CD4-positive, alpha-beta T cell (primary cell): ENCODE measurements around the gene PPP1R15A. TPM values are rescaled to one million over a fixed set of nuclear protein-coding genes. Genes with fewer than 3 reads are reported as not detected.

Experiments
- ATAC-seq: fragments of 200-7000 bp; cut with Tn5 transposase; one replicate; pipeline ENCODE4 v1.10.0; 2022; ENCODE audit warnings: mild to moderate bottlenecking; ENCODE audit not compliant: poor library complexity
- CTCF ChIA-PET: fragments of 350-600 bp; sonication (Branson Sonifier 250); formaldehyde crosslinking; loops from one replicate; lab custom pipeline; 2021; ENCODE audit warnings: antibody characterized with exemption, inconsistent platforms; lab: Charles Lee
- POLR2A ChIA-PET: fragments of 350-600 bp; sonication (Branson Sonifier 250); formaldehyde crosslinking; loops from one replicate; lab custom pipeline; 2021; ENCODE audit warnings: antibody characterized with exemption, inconsistent platforms; lab: Charles Lee
- DNase-seq, 14 experiments: peaks; one replicate each; pipeline ENCODE4 v3.0.0-alpha.2; 2013 to 2020; ENCODE audit warnings: mixed read lengths in 2 of 14
- H3K27ac ChIP-seq, 2 donors: one replicate each; pipeline versions ENCODE4 v1.5.1 to v1.7.0; 2013; ENCODE audit warnings: low read length in 2 of 2, low read depth in 1 of 2, mild to moderate bottlenecking in 1 of 2
- H3K27me3 ChIP-seq, 2 experiments: 1 replicate in 1 of 2; 2 replicates in 1 of 2; pipeline versions ENCODE4 v1.6.1 to v1.7.0; 2013; ENCODE audit warnings: low read length in 2 of 2, control low read depth in 1 of 2, mild to moderate bottlenecking in 1 of 2, moderate library complexity in 1 of 2; ENCODE audit not compliant: insufficient read depth in 2 of 2, control insufficient read depth in 1 of 2
- H3K36me3 ChIP-seq: one replicate; pipeline ENCODE4 v1.6.1; 2013; ENCODE audit warnings: low read length, control low read depth; ENCODE audit not compliant: insufficient read depth
- H3K4me1 ChIP-seq: one replicate; pipeline ENCODE4 v1.6.1; 2013; ENCODE audit warnings: low read length, control low read depth; ENCODE audit not compliant: insufficient read depth
- H3K4me3 ChIP-seq: one replicate; pipeline ENCODE4 v1.5.1; 2013; ENCODE audit warnings: mild to moderate bottlenecking, low read length, moderate library complexity
- H3K9me3 ChIP-seq, 2 experiments: 1 replicate in 1 of 2; 2 replicates in 1 of 2; pipeline versions ENCODE4 v1.6.1 to v1.7.0; 2013; ENCODE audit warnings: low read length in 2 of 2, mild to moderate bottlenecking in 2 of 2, control low read depth in 1 of 2, moderate library complexity in 1 of 2; ENCODE audit not compliant: control insufficient read depth in 1 of 2, insufficient read depth in 1 of 2
- H3K27ac Mint-ChIP-seq: one replicate; pipeline ENCODE4 v1.8.0; 2020; ENCODE audit warnings: mixed read lengths
- H3K27me3 Mint-ChIP-seq: one replicate; pipeline ENCODE4 v1.8.0; 2021; ENCODE audit warnings: mixed read lengths
- H3K36me3 Mint-ChIP-seq: one replicate; pipeline ENCODE4 v1.8.0; 2021; ENCODE audit warnings: low read depth, mixed read lengths
- H3K4me1 Mint-ChIP-seq: one replicate; pipeline ENCODE4 v1.8.0; 2021; ENCODE audit warnings: low read depth, mixed read lengths
- H3K4me3 Mint-ChIP-seq: one replicate; pipeline ENCODE4 v1.8.0; 2020; ENCODE audit warnings: mild to moderate bottlenecking, mixed read lengths
- H3K9me3 Mint-ChIP-seq: one replicate; pipeline ENCODE4 v1.8.0; 2020; ENCODE audit warnings: mixed read lengths
- intact Hi-C, 2 experiments: fragments of 100-400 bp; cut with DNase I in 1 of 2; cut with micrococcal nuclease in 1 of 2; formaldehyde crosslinking; loops; one replicate each; pipeline versions ENCODE4 v1.15.1 to v1.9.0; 2023 to 2025; cut with DNase I, micrococcal nuclease
- total RNA-seq, 174 experiments: library from RNA in 2 of 174; stranded (reverse) in 2 of 174; gene quantifications; one replicate each; pipeline ENCODE4 v1.2.3 and lab custom pipeline; 2021 to 2026
- TF ChIP-seq, protein P1 (sequence below): fragments of 200-600 bp; IDR thresholded peaks from one replicate; pipeline ENCODE4 v1.8.0; 2022; ENCODE audit warnings: antibody characterized with exemption, mild to moderate bottlenecking

PPP1R15A gene
- total RNA-seq, 2 experiments from 2014 or later = 569 to 584 TPM

- Histone ChIP-seq H3K27me3 (peaks cover 0 to 6% of the 10 kb centered on the region in 2 experiments), H3K27ac (no peak overlapping the region), H3K4me1 (peaks cover 23% of the 10 kb centered on the region), H3K9me3 (no peaks in the 10 kb centered on the region), H3K4me3 (no peak overlapping the region), H3K36me3 (no peaks in the 10 kb centered on the region)
- Mint-ChIP-seq H3K27ac (no peak overlapping the region), H3K36me3 (no peaks in the 10 kb centered on the region), H3K27me3 (peaks cover 13% of the 10 kb centered on the region), H3K9me3 (no peaks in the 10 kb centered on the region), H3K4me1 (peaks cover 22% of the 10 kb centered on the region), H3K4me3 (peak overlapping the region; percentile 71)
- CTCF ChIA-PET = no interaction called here
- TF ChIP-seq, protein P1, sequence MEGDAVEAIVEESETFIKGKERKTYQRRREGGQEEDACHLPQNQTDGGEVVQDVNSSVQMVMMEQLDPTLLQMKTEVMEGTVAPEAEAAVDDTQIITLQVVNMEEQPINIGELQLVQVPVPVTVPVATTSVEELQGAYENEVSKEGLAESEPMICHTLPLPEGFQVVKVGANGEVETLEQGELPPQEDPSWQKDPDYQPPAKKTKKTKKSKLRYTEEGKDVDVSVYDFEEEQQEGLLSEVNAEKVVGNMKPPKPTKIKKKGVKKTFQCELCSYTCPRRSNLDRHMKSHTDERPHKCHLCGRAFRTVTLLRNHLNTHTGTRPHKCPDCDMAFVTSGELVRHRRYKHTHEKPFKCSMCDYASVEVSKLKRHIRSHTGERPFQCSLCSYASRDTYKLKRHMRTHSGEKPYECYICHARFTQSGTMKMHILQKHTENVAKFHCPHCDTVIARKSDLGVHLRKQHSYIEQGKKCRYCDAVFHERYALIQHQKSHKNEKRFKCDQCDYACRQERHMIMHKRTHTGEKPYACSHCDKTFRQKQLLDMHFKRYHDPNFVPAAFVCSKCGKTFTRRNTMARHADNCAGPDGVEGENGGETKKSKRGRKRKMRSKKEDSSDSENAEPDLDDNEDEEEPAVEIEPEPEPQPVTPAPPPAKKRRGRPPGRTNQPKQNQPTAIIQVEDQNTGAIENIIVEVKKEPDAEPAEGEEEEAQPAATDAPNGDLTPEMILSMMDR = no peak
- intact Hi-C loops = no loop called here
- POLR2A ChIA-PET = no interaction called here
- ATAC-seq (no peak), DNase-seq (no peak)
Measured at GRCh38 chr19:48833977-48834376, 38.2 kb upstream of the PPP1R15A start.

- Mint-ChIP-seq H3K4me3 (peak overlapping the region; percentile 92), H3K4me1 (peaks cover 22% of the 10 kb centered on the region), H3K27me3 (peaks cover 13% of the 10 kb centered on the region), H3K9me3 (no peaks in the 10 kb centered on the region), H3K36me3 (no peaks in the 10 kb centered on the region), H3K27ac (peak overlapping the region; percentile 73)
- intact Hi-C loops = loop anchor here (1.0 to 5.0 kb wide), 4 partner anchors 40 to 189 kb away; partner anchors contain the start of gene CA11 (in 2 of the 2)
- Histone ChIP-seq H3K4me3 (peak overlapping the region; percentile 50), H3K27ac (no peak overlapping the region), H3K9me3 (no peaks in the 10 kb centered on the region), H3K36me3 (no peaks in the 10 kb centered on the region), H3K27me3 (peaks cover 0 to 6% of the 10 kb centered on the region in 2 experiments), H3K4me1 (peaks cover 23% of the 10 kb centered on the region)
- CTCF ChIA-PET = interaction anchor here (0.7 to 2.4 kb wide), 5 partner anchors 34 to 135 kb away, joined by 3 to 13 read pairs (median 4); no protein-coding TSS in a partner anchor
- POLR2A ChIA-PET = interaction anchor here (0.9 to 2.2 kb wide), 4 partner anchors 23 to 158 kb away, joined by 3 to 17 read pairs (median 3); partner anchors contain the start of gene RUVBL2
- TF ChIP-seq, protein P1 = peak; percentile 80
- DNase-seq (peak; percentile 88 to 98 (median 94)), ATAC-seq (peak; percentile 88)
Measured at GRCh38 chr19:48835734-48836088, 36.5 kb upstream of the PPP1R15A start.

DNA sequence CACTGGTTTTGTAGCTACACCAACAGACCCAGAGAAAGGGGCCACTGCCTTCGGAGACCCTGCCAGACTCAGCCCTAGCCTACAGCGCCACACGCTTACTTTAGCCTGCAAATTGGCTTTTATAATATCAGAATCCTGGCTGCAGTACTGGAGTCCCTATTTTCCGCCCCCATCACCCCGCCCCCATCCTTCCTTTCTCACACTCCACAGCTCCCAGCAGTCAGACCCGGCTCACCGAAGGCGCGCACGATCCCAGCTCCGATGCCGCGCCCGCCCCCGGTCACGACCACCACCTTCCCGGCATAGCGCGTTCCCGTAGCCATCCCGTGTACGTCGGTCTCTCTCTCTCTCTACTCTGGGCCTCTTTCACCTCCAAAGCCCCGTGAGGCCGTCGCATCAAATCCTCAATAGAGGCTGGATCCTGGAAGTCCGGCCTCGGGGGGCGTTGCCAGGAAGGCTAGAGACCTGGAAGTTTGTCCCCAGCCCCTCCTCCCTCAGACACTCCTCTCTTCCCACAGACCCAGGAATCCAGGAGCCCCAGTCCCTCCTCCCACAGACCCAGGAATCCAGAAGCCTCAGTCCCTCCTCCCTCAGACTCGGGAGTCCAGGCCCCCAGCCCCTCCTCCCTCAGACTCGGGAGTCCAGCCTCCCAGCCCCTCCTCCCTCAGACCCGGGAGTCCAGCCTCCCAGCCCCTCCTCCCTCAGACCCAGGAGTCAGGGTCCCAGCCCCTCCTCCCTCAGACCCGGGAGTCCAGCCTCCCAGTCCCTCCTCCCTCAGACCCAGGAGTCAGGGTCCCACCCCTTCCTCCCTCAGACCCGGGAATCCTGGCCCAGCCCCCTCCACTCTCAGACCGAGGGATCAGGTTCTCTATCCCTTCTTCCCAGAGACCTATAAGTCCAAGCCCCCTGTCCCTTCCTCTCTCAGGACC lies 35.9 kb upstream of the PPP1R15A start, which contains the start of gene HSD17B14:
HSD17B14 (minus strand) TSS at position 403 of the 929 bp plus-strand sequence; CDS start at position 323, 80 bp downstream.
- Mint-ChIP-seq H3K4me3 (peak within 1 kb of the TSS; percentile 92), H3K4me1 (peaks cover 22% of the 10 kb centered on the region), H3K27me3 (peaks cover 13% of the 10 kb centered on the region), H3K9me3 (no peaks in the 10 kb centered on the region), H3K36me3 (no peaks in the 10 kb centered on the region), H3K27ac (peak within 1 kb of the TSS; percentile 73)
- Histone ChIP-seq H3K27me3 (peaks cover 0 to 6% of the 10 kb centered on the region in 2 experiments), H3K4me3 (peak within 1 kb of the TSS; percentile 50), H3K36me3 (no peaks in the 10 kb centered on the region), H3K9me3 (no peaks in the 10 kb centered on the region), H3K27ac (no peak within 1 kb of the TSS), H3K4me1 (peaks cover 23% of the 10 kb centered on the region)
- intact Hi-C loops = loop anchor here in 1 of 2 experiments (5.0 kb wide), 1 partner anchor 189 kb away; the partner anchor contains the start of gene CA11
- ChIA-PET CTCF (interaction anchor here (0.7 to 2.4 kb wide), 6 partner anchors 35 to 190 kb away, joined by 3 to 13 read pairs (median 4); partner anchors contain the start of gene CA11), POLR2A (interaction anchor here (0.7 to 2.2 kb wide), 7 partner anchors 22 to 158 kb away, joined by 3 to 17 read pairs (median 3); partner anchors contain the start of gene RUVBL2)
- DNase-seq (peak in 1 of 14 experiments; percentile 38), ATAC-seq (no peak)
- TF ChIP-seq, protein P1 = peak; percentile 40
